ENCODE data around the gene HTT-AS.

GRCh38 chr4:3114377-3114776 lies 40.0 kb upstream of the HTT-AS start:
- TF ChIP-seq CTCF (IDR thresholded peaks at IDR 0.05 in 8 of 11, conservative IDR thresholded peaks at IDR 0.05 in 3 of 11) (no peak), POLR2A (IDR thresholded peaks at IDR 0.05) (no peak), POLR2AphosphoS5 (IDR thresholded peaks at IDR 0.05) (no peak)
